Measurements from ENCODE around the gene SYNPR. TPM values are rescaled to one million over a fixed set of nuclear protein-coding genes. Genes with fewer than 3 reads are reported as not detected.

The SYNPR gene
- total and polyA plus RNA-seq, 12 donors: 0.01 to 0.71 (median 0.43) TPM; not detected in 7

GRCh38 chr3:63631670-63632069 lies 353.6 kb downstream of the SYNPR start:
- WGBS, 2 donors: 80 to 82% methylated on average over 4 of the region's 4 CpGs
- DNase-seq: no peak
- intact Hi-C loops (cut with DNase I): no loop called here
- no peak overlapping the region for H3K4me3 ChIP-seq
- no peaks in the 10 kb centered on the region for H3K36me3 ChIP-seq
- H3K27ac ChIP-seq: no peak overlapping the region
- ATAC-seq: no peak
- H3K4me1 ChIP-seq: no peaks in the 10 kb centered on the region
- peaks cover 0 to 6% (median 0%) of the 10 kb centered on the region in 7 donors for H3K27me3 ChIP-seq
- TF ChIP-seq CTCF (IDR thresholded peaks at IDR 0.05): no peak
- H3K9me3 ChIP-seq: peaks cover 0 to 3% (median 0%) of the 10 kb centered on the region in 11 donors

GRCh38 chr3:63635186-63635585 lies 357.1 kb downstream of the SYNPR start:
- H3K36me3 ChIP-seq: no peaks in the 10 kb centered on the region
- TF ChIP-seq CTCF (IDR thresholded peaks at IDR 0.05): no peak
- no peak overlapping the region for H3K27ac ChIP-seq
- peaks cover 0 to 6% (median 0%) of the 10 kb centered on the region in 7 donors for H3K27me3 ChIP-seq
- H3K4me1 ChIP-seq: no peaks in the 10 kb centered on the region
- intact Hi-C loops (cut with DNase I): no loop called here
- no peak for DNase-seq
- H3K9me3 ChIP-seq: peaks cover 0 to 13% (median 0%) of the 10 kb centered on the region in 11 donors
- WGBS, 2 donors: 90 to 91% methylated on average over 3 of the region's 3 CpGs
- no peak overlapping the region for H3K4me3 ChIP-seq
- no peak for ATAC-seq

GRCh38 chr3:63639806-63640205 lies 361.7 kb downstream of the SYNPR start:
- no peaks in the 10 kb centered on the region for H3K4me1 ChIP-seq
- H3K9me3 ChIP-seq: peaks cover 0 to 13% (median 0%) of the 10 kb centered on the region in 11 donors
- WGBS, 2 donors: 82 to 91% methylated on average over 2 of the region's 2 CpGs
- ATAC-seq (no peak), DNase-seq (no peak)
- H3K27me3 ChIP-seq: peaks cover 0 to 13% (median 0%) of the 10 kb centered on the region in 7 donors
- no peak overlapping the region for H3K4me3 ChIP-seq
- H3K27ac ChIP-seq: no peak overlapping the region
- no peak for TF ChIP-seq CTCF (IDR thresholded peaks at IDR 0.05)
- no peaks in the 10 kb centered on the region for H3K36me3 ChIP-seq
- intact Hi-C loops (cut with DNase I): no loop called here

- no peak for TF ChIP-seq CTCF (IDR thresholded peaks at IDR 0.05)
Measured at GRCh38 chr3:63642488-63642887, 364.4 kb downstream of the SYNPR start.

More at GRCh38 chr3:63642488-63642887, 364.4 kb downstream of the SYNPR start:
- Histone ChIP-seq H3K4me3 (no peak overlapping the region), H3K36me3 (no peaks in the 10 kb centered on the region), H3K27ac (no peak overlapping the region), H3K4me1 (no peaks in the 10 kb centered on the region), H3K27me3 (peaks cover 0 to 16% (median 0%) of the 10 kb centered on the region in 7 donors), H3K9me3 (peaks cover 0 to 5% (median 0%) of the 10 kb centered on the region in 11 donors)
- WGBS, 2 donors: 47 to 71% methylated on average over 1 of the region's 1 CpG
- intact Hi-C loops (cut with DNase I): no loop called here
- DNase-seq (no peak), ATAC-seq (no peak)

Data from heart right ventricle (tissue), 16 donors.